NCI-H1930 (cell line): ENCODE results near the gene PHC2.
A peak's percentile ranks its signal among the peaks of the same experiment; 100 is the strongest.

Experiments
- DNase-seq, 2 experiments: peaks; one replicate each; lab custom pipeline; 2025; lab: John Stamatoyannopoulos, UW

The PHC2 gene

DNA sequence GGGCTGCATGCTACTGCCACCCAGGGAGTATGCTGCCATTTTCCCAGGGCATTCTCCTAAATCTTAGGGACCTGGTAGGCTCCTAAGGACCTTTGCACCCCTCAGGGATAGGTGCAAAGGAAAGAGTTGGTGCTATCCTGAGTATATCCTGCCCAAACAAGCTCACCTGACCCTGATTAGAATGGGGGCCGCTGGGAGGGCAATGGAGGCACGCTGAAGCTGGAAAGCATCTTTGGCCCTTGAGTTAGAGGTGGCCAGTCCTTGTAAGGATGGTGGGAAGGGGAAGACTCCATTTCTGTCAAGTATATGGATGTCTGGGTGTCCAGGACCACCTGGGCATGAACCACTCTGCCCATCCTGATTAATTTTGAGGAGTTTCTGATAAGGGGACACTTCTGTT is 61.1 kb downstream of the PHC2 start:
- no peak for DNase-seq

GRCh38 chr1:33369081-33369480 is 61.8 kb downstream of the PHC2 start:
- DNase-seq: no peak

DNA sequence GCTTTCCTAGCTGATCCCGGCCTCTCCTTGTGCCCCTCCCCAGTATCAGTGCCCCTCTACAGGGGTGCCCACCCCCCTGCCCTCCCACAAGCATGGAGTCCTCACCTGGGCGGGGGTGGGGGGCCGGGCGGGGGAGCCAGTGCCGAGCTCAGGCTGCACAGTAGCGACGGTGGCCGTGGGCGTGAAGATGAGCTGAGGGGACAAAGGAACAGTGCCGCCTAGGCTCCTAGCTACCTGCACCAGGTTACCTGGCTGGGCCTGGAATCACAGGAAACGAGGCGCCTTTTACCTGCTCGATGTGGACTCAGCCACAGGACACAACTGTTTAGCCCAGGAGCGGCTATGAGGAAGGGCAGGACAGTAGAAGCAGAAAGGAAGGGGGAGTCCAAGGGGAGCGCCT is 62.5 kb downstream of the PHC2 start:
- DNase-seq: no peak

DNA sequence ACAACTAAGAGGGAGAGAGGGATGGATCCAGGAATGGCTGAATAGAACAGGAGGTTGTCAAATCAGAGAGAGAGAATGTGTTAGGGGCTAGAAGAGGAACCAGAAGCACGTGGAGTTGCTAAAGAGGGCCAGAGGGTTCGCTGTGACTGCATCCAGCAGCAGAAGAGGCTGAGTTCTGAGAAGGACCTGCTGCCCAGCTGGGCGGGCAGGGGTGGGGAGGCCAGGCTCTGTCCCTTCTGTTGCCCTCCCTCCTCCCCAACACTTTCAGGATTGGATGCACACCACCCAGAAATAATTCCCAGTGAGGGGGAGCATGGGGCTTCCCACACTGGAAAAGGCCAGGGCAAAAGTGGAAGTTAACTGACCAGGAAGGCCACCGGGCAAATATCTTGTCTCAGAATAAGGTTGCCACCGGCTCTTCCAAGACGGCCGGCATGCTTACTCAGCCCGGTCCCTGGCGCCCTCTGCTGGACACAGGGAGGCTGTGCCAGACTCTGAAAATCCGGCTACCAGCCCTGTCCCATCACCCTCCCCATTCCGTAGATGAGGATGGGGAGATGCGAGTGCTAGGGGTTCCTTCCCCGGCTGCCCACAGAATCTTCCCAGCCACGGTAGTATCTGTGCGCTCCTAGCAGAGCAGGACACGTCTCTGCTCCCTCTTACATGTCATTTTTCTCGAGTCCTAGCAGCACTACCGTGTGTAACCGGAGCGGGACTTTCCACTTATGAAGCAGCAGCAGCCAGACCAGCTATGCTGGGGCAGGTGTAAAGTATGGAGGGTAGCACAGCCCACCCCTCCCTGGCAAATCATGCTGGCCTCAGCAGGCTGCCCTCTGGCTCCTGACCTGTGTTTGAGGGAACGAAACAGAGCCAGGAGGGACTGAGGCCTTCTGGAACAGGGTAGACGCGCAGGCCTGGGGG is 63.1 kb downstream of the PHC2 start:
- peak; percentile 48 to 76 for DNase-seq

DNA sequence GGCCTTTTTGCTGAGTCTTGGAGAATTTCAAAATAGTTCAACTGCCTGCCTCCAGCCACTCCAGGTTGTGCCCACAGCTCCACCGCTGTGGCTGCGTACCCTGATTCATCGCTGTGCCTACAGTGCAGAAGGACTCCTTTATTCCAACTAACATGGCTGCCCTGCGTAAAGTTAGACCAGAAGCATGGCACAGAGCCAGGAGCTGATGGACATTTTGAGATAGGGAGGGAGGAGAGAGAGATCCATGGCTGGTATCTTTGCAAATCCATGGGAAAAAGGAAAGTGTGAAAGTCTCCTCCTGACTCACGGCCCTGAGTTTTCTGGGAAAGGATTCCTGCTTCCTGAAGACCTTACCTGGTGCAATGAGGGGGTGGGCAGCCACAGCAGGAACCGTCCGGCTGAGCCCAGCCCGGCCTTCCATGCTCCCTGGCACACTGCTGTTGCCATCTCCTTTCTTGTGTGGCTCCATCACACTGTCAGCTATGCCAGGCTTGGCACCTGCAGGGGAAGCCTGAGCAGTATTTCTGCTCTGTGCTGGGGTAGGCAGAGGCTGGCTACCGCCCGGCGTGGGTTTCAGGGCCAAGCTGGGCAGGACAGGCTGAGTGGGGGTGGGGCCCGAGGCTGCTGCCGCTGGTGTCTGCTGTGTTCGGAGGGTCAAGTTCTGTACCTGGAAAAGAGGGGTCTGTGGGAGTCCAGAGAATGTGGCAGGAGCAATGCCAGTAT is 64.0 kb downstream of the PHC2 start:
- no peak for DNase-seq

GRCh38 chr1:33365560-33365997 is 65.3 kb downstream of the PHC2 start:
- no peak for DNase-seq

DNA sequence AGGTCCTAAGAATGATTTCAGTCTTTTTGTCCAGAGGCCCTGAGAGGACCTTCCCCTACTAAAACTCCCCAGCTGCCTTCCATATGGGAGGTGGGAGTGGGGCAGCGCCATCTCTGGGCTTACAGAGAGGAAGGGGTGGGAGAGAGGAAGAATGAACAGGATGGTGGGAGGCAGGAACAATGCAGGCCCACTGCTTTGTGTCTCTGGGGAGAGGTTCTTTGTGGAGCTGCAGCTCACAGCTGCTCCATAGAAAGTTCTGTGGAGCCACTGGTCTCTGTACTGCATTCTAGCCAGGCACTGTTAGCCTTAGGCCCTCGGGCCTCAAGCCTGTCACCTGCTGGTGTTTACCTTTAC is 66.4 kb downstream of the PHC2 start:
- DNase-seq: peak in 1 of 2 experiments; percentile 13

GRCh38 chr1:33363470-33363861 is 67.4 kb downstream of the PHC2 start:
- no peak for DNase-seq

DNA sequence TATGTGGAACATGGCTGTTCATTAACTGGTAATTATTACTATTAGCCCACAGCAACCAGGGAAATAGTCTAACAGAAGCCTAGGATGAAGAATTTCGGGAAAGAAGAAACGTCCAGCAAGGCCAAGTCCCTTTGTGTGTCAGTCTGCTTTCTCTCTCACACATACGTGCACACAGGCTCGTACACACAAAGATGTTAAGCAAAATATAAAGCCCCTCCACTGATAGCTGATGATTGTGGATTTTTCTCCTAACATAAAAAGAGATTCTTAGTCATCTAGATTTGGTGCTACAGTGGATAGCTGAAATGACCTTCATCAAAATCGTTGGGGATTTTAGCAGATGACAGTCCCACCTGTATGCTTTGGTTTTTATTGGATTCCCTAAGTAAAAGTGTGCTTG is 67.9 kb downstream of the PHC2 start:
- no peak for DNase-seq

- no peak for DNase-seq
Observed at GRCh38 chr1:33361532-33362235, 69.2 kb downstream of the PHC2 start.

DNA sequence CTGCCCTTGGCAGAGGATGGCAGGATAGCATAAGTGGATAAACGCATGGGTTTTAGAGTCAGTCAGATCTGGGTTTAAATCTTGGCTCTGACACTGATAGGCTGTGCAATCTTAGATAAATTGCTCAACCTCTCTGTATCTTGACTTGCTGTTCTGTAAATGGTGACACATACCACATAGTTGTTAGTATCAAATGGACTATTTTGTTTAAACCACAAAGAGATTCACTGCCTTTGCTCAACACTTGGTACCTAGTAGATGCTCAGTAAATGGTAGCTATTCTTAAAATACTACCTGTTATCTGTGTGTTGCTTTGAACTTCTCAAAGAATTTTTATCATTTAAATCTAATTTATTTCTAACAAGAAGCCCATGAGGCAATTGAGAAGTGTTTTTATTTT is 70.5 kb downstream of the PHC2 start:
- DNase-seq: no peak

- DNase-seq: no peak
Observed at GRCh38 chr1:33359931-33360330, 71.0 kb downstream of the PHC2 start.

- DNase-seq: no peak
Observed at GRCh38 chr1:33358795-33359503, 71.9 kb downstream of the PHC2 start.

DNA sequence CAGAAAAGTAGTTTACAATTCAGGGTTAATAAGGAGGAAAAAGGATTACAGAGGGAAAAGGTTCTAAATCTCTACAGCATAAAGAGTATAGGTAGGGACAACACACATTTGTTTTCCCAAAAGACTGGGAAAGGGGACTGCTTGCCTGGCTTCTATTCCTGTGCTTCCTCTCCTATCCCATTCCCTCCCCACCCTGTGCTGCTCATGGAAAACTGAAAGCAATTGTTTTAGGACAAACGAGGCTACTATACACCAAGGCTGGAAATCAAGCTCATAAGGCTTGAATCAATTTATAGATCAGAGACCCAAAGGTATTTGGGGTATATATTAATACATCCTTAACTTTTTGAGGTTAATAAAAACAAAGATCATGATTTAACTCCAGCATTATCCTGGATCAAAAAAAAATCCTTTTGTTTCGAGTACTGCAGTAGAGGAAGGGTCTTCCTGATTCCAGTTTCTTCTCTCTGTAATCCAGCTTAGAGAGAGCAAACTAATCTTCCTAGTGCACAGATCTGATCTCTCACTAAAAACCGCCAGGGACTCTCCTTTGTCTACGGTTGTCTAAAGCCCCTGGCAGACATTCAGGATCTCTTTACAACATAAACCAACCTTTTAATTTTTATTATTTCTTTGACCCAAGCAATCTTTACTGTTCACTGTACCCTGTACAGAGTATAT is 72.6 kb downstream of the PHC2 start:
- DNase-seq: no peak

DNA sequence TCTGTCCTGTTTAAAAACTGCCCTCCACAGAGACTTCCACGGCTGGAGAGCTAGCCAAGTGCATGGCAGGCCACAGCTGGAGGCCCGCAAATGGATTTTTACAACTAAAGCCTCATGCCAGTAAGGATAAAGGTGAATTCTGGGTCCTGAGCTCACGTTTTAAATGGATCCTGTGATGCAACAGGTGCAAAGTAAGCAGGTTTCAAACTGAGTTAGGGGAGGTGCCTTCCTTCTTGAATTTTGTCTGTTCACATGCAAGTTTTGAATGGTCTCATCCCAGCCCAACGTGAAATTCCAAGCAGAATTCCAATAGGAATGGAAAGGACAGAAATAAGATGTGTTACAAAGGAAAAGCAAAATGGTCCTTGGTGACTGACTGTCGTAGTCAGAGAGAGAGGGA is 73.8 kb downstream of the PHC2 start:
- no peak for DNase-seq

DNA sequence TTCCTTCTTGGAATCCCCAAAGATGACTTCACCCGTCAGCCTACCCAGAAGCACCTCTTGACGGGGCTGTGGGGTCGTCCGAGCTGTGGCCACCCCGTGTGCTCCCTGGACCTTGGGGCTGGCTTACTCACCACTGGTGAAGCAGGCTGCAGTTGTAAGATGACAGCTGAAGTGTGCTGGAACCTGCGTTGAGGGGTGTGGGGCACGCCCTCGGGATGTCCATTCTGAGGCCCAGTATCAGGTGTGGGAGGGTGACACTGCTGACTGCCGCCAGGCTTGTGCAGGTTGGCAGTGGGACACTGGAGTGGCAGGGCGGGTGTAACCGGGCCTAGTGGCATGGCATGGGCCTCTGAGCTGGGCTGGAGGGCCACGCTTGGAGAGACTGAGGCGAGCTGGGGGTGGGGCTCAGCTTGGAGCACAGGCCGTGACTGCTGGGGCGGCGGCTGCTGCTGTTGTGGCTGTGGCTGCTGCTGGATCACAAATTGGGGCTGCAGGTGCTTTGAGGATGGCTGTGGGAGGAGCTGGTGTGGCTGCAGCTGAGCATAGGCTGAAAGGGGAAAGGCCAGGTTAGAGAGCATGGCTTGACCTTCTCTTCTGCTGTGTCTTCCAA is 76.1 kb downstream of the PHC2 start:
- DNase-seq: no peak

DNA sequence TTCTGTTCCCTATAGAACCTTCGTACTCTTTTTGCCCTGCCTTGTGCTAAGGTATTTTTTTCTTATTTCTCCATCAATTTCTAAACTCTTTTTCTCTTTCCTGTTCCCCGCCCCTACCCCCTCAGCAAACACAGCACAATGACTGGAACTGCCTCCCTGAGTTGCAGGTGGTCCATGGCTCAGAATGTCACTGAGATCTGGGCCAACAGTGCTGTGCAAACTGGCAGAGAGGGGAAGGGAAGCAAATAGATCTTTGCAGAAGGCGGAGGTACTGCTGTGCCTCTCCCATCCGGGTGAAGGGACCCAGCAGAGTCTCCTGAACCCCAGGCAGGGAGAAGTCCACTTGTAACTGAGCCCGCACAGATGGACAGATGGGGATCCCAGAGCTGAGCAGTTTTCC is 77.4 kb downstream of the PHC2 start:
- DNase-seq: no peak

DNA sequence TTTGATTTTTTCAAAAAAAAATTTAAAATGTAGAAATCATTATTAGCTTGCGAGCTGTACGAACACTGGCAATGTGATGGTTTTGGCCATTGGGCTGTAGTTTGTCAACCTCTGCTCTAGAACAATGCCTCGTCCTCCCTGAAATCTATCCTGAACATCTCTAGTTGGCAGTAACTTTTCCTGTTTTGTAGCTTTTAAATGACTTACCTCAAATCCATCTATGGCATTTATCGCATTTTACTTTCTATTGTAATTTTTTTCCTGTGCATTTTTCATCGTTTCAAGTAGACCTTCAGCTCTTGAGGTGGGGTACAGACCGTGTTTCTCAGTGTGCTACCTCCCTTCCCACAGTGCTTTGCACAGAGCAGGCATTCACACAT is 79.6 kb downstream of the PHC2 start:
- no peak for DNase-seq

- DNase-seq: no peak
Observed at GRCh38 chr1:33350611-33351280, 80.1 kb downstream of the PHC2 start.

DNA sequence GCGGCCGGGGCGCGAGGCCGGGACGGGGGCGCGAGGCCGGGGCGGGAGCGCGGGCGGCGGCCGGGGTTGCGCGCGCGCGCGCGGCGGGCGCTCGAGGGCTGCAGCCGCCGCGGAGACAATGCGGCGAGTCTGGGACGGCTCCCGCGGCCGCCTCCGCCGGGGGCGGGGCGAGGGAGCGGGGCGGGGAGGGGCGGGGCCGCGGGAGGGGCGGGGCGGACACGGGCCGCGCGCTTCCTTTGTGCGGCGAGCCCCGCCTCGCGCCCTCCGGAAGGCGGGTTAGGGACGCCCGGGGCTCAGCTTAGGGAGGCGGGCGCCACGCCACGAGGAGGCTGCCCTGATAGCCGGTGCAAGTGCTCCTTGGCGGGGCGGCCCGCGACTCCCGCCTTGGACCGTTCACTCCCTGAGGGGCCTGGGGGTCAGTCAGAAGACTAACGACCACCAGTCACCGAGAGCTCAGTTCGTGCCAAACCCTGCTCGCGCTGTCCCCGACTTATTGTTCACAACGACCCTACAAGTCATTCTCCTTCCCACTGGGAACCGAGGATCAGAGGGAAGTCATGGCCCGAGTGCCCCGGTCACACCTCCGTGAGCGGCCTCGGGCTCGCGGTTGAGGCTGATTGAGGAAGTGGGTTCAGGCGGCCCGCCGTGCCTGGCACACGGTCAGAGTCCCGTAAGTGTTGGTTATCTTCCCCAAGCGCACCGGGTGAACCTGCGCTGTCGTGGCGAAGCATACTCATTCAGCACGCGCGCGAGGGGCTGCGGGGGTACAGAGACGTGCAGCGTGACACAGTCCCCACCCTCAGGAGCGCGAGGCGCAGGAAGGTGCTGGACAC is 80.9 kb downstream of the PHC2 start:
- peak; percentile 46 to 80 for DNase-seq
